HG02759 (cell line): ENCODE data around the gene DDX20.

Source experiments
- ATAC-seq: cut with Tn5 transposase; IDR thresholded peaks from one replicate; pipeline ENCODE4 v1.9.1; 2021; ENCODE audit warnings: mild to moderate bottlenecking, moderate library complexity; ENCODE audit not compliant: unreplicated experiment

Gene DDX20

GRCh38 chr1:111755331-111756123, at the start of gene DDX20:
Gene DDX20 (plus strand): TSS chr1:111755901. CDS start chr1:111755925, 24 bp downstream.
- peak; percentile 93 for ATAC-seq

- no peak for ATAC-seq
These were observed 48.8 kb upstream of the DDX20 start for GRCh38 chr1:111706921-111707320.

- no peak for ATAC-seq
These were observed 47.8 kb upstream of the DDX20 start for GRCh38 chr1:111707906-111708305.

GRCh38 chr1:111709986-111710385, 45.7 kb upstream of the DDX20 start:
- no peak for ATAC-seq

- ATAC-seq, result no peak
These were observed 39.4 kb upstream of the DDX20 start for GRCh38 chr1:111716333-111716732.

GRCh38 chr1:111717450-111717849, 38.3 kb upstream of the DDX20 start:
- no peak for ATAC-seq

GRCh38 chr1:111719135-111719534, 36.6 kb upstream of the DDX20 start:
- ATAC-seq, result no peak

GRCh38 chr1:111719674-111720132, 36.0 kb upstream of the DDX20 start:
- ATAC-seq, result no peak

- no peak for ATAC-seq
These were observed 35.3 kb upstream of the DDX20 start for GRCh38 chr1:111720274-111720976.

GRCh38 chr1:111720977-111721786, 34.5 kb upstream of the DDX20 start:
- ATAC-seq, result no peak

- ATAC-seq, result no peak
These were observed 32.5 kb upstream of the DDX20 start for GRCh38 chr1:111723091-111723806.

GRCh38 chr1:111723871-111724270, 31.8 kb upstream of the DDX20 start:
- no peak for ATAC-seq

GRCh38 chr1:111725192-111725591, 30.5 kb upstream of the DDX20 start:
- no peak for ATAC-seq

GRCh38 chr1:111727056-111727455, 28.6 kb upstream of the DDX20 start:
- no peak for ATAC-seq

GRCh38 chr1:111729271-111729921, 26.3 kb upstream of the DDX20 start:
- ATAC-seq, result no peak

GRCh38 chr1:111729946-111730681, 25.6 kb upstream of the DDX20 start:
- no peak for ATAC-seq

- no peak for ATAC-seq
These were observed 25.0 kb upstream of the DDX20 start for GRCh38 chr1:111730706-111731105.

GRCh38 chr1:111731956-111732355, 23.7 kb upstream of the DDX20 start:
- ATAC-seq, result no peak

GRCh38 chr1:111732718-111733117, 23.0 kb upstream of the DDX20 start:
- no peak for ATAC-seq
